DOHH2 (cell line): ENCODE measurements around the gene NOS1.

Source experiments
- CTCF ChIP-seq: fragments of 200-600 bp; sonication (generic); IDR thresholded peaks from one replicate; pipeline ENCODE4 v1.5.1; 2014; ENCODE audit warnings: antibody characterized with exemption, mild to moderate bottlenecking, low read depth, low read length; ENCODE audit not compliant: poor library complexity, severe bottlenecking
- EZH2phosphoT487 ChIP-seq: fragments of 200-600 bp; sonication (generic); IDR thresholded peaks from 2 replicates; pipeline ENCODE4 v1.6.1; 2017; ENCODE audit warnings: borderline replicate concordance, mild to moderate bottlenecking, antibody characterized with exemption, low read length, moderate library complexity, mixed read lengths

DNA sequence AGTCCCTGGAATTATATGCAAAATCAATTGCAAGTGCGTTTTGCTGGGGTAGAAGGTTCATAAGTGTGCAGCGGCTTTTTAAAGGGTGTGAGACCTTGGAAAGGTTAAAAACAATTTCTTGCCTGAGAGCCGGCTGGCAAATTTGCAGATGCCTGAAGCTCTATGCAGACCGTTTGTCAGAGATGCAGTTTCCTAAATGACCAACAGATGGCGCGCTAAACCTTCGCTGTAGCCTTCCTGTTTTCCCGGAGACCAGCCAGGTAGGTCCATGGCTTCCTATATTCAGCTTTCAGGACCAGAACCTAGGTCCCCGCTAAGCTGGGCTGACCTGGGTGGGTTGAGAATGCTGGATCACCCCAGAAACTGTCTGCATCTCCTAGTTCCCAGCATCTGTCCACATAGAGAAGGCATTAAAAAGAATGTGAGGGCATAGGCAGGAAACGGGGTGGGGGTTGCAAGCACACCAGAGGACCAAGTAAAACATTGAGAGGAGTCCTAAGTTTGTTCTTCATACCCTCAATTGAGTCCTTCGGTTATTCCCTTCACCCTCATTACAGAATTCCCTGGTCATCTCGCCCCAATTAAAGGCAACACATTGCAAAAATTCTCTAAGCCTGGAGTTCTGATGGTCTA lies 5.7 kb upstream of the NOS1 start:
- TF ChIP-seq CTCF (peak; percentile 92), EZH2phosphoT487 (no peak)
